CD14-positive monocyte (primary cell): ENCODE results near the gene MRPL14. TPM values are rescaled to one million over a fixed set of nuclear protein-coding genes. Genes with fewer than 3 reads are reported as not detected.
A peak's percentile ranks its signal among the peaks of the same experiment; 100 is the strongest.

Source experiments
- DNase-seq, 3 donors: peaks; one replicate each; pipeline ENCODE4 v3.0.0-alpha.2; 2011 to 2022
- H2AFZ ChIP-seq: 2 replicates; pipeline ENCODE4 v1.6.0; 2012; ENCODE audit warnings: mild to moderate bottlenecking, low read depth, low read length, inconsistent platforms; ENCODE audit not compliant: insufficient read depth, poor library complexity, severe bottlenecking
- H3K27ac ChIP-seq, 2 donors: 1 replicate in 1 of 2; 2 replicates in 1 of 2; pipeline ENCODE4 v1.5.1; 2012 to 2013; ENCODE audit warnings: low read length in 2 of 2, control low read depth in 1 of 2, inconsistent platforms in 1 of 2, low read depth in 1 of 2, mild to moderate bottlenecking in 1 of 2
- H3K27me3 ChIP-seq, 2 donors: one replicate each; pipeline versions ENCODE4 v1.6.0 to v1.6.1; 2011 to 2013; ENCODE audit warnings: low read length in 2 of 2; ENCODE audit not compliant: control insufficient read depth in 2 of 2, insufficient read depth in 2 of 2
- H3K36me3 ChIP-seq, 2 donors: replicated peaks in 1 of 2; 1 replicate in 1 of 2; 2 replicates in 1 of 2; pipeline versions ENCODE4 v1.5.1 to v1.6.1; 2012 to 2013; ENCODE audit warnings: low read length in 2 of 2, control low read depth in 1 of 2, inconsistent platforms in 1 of 2, mild to moderate bottlenecking in 1 of 2; ENCODE audit not compliant: insufficient read depth in 2 of 2, control insufficient read depth in 1 of 2
- H3K4me1 ChIP-seq, 2 donors: 1 replicate in 1 of 2; 2 replicates in 1 of 2; pipeline versions ENCODE4 v1.5.1 to v1.6.1; 2012 to 2013; ENCODE audit warnings: low read length in 2 of 2, control low read depth in 1 of 2, inconsistent platforms in 1 of 2, mild to moderate bottlenecking in 1 of 2, moderate library complexity in 1 of 2; ENCODE audit not compliant: insufficient read depth in 2 of 2, control insufficient read depth in 1 of 2
- H3K4me2 ChIP-seq: replicated peaks from 2 replicates; pipeline ENCODE3; 2012; ENCODE audit warnings: low read length, moderate library complexity, mild to moderate bottlenecking; ENCODE audit not compliant: poor library complexity, severe bottlenecking; ENCODE audit errors: extremely low read depth
- H3K4me3 ChIP-seq, 3 experiments: fragments of 200-600 bp in 1 of 3; sonication (generic) in 1 of 3; replicated peaks in 1 of 3; 1 replicate in 2 of 3; 2 replicates in 1 of 3; pipeline ENCODE4 v1.5.1; 2011 to 2013; ENCODE audit warnings: low read length in 3 of 3, mild to moderate bottlenecking in 3 of 3, control low read depth in 2 of 3, low read depth in 2 of 3, inconsistent platforms in 1 of 3, moderate library complexity in 1 of 3
- H3K79me2 ChIP-seq: 2 replicates; pipeline ENCODE4 v1.6.0; 2012; ENCODE audit warnings: mild to moderate bottlenecking, control low read depth, inconsistent platforms, low read length, moderate library complexity; ENCODE audit not compliant: insufficient read depth
- H3K9ac ChIP-seq: 2 replicates; pipeline ENCODE4 v1.6.0; 2017; ENCODE audit warnings: low read length, mild to moderate bottlenecking; ENCODE audit not compliant: insufficient read depth, poor library complexity, severe bottlenecking
- H3K9me3 ChIP-seq, 2 donors: replicated peaks in 1 of 2; 1 replicate in 1 of 2; 2 replicates in 1 of 2; pipeline versions ENCODE4 v1.5.1 to v1.6.1; 2012 to 2013; ENCODE audit warnings: low read length in 2 of 2, control low read depth in 1 of 2; ENCODE audit not compliant: control insufficient read depth in 1 of 2, insufficient read depth in 1 of 2
- H4K20me1 ChIP-seq: 2 replicates; pipeline ENCODE4 v1.6.0; 2012; ENCODE audit warnings: mild to moderate bottlenecking, low read length, control low read depth, moderate library complexity; ENCODE audit not compliant: insufficient read depth
- H3K27ac Mint-ChIP-seq, 7 donors: one replicate each; pipeline ENCODE4 v1.8.0; 2020; ENCODE audit warnings: mild to moderate bottlenecking in 7 of 7, mixed read lengths in 7 of 7, moderate library complexity in 6 of 7, inconsistent platforms in 2 of 7
- H3K27me3 Mint-ChIP-seq, 3 donors: one replicate each; pipeline ENCODE4 v1.8.0; 2021 to 2022; ENCODE audit warnings: low read depth in 3 of 3, mild to moderate bottlenecking in 3 of 3, mixed read lengths in 3 of 3, moderate library complexity in 3 of 3, inconsistent platforms in 1 of 3
- H3K36me3 Mint-ChIP-seq, 2 donors: one replicate each; pipeline ENCODE4 v1.8.0; 2020; ENCODE audit warnings: mixed read lengths in 2 of 2, inconsistent platforms in 1 of 2, mild to moderate bottlenecking in 1 of 2
- H3K4me1 Mint-ChIP-seq: one replicate; pipeline ENCODE4 v1.8.0; 2020; ENCODE audit warnings: mild to moderate bottlenecking, mixed read lengths
- H3K4me3 Mint-ChIP-seq, 2 donors: one replicate each; pipeline ENCODE4 v1.8.0; 2020; ENCODE audit warnings: mild to moderate bottlenecking in 2 of 2, mixed read lengths in 2 of 2, moderate library complexity in 1 of 2
- H3K9me3 Mint-ChIP-seq, 7 donors: one replicate each; pipeline ENCODE4 v1.8.0; 2020 to 2022; ENCODE audit warnings: mixed read lengths in 7 of 7, mild to moderate bottlenecking in 6 of 7, moderate library complexity in 6 of 7, inconsistent platforms in 2 of 7
- CTCF ChIP-seq: fragments of 200-600 bp; IDR thresholded peaks from one replicate; pipeline ENCODE4 v1.8.0; 2022; ENCODE audit warnings: antibody characterized with exemption, mild to moderate bottlenecking
- WGBS: methylation state at CpG from one replicate; pipeline ENCODE4 v1.1.5; 2013; ENCODE audit warnings: missing lambda C conversion rate; ENCODE audit not compliant: insufficient coverage; 5-methylcytosine and 5-hydroxymethylcytosine counted together
- intact Hi-C, 2 donors: fragments of 100-400 bp; cut with micrococcal nuclease; formaldehyde crosslinking; loops; one replicate each; pipeline versions ENCODE4 v1.15.0 to v1.15.1; 2023
- polyA plus RNA-seq, 3 donors: library from polyadenylated mRNA; depleted of rRNA in 1 of 3; unstranded in 2 of 3; stranded (reverse) in 1 of 3; fragments of 300-500 nt in 2 of 3; fragments of >200 nt in 1 of 3; fragmentation: Illumina TruSeq in 2 of 3; gene quantifications; 1 replicate in 2 of 3; 2 replicates in 1 of 3; pipeline ENCODE4 v1.2.3, GENCODE V29; 2012 to 2021

MRPL14 gene
- polyA plus RNA-seq, 3 donors, result 18.5 to 91.5 (median 78.2) TPM

GRCh38 chr6:44109212-44109611, 18.0 kb downstream of the MRPL14 start:
- Mint-ChIP-seq H3K4me3 (no peak overlapping the region), H3K9me3 (no peaks in the 10 kb centered on the region), H3K4me1 (peaks cover 4% of the 10 kb centered on the region), H3K27me3 (no peaks in the 10 kb centered on the region), H3K36me3 (peaks cover 75 to 91% of the 10 kb centered on the region in 2 donors), H3K27ac (peak overlapping the region in 1 of 7 donors; percentile 16)
- H3K4me1 ChIP-seq, result no peaks in the 10 kb centered on the region
- DNase-seq, result no peak
- H3K79me2 ChIP-seq, result no peaks in the 10 kb centered on the region
- intact Hi-C loops, result no loop called here
- no peak overlapping the region for H3K4me2 ChIP-seq
- TF ChIP-seq CTCF, result no peak
- no peak overlapping the region for H3K4me3 ChIP-seq
- no peaks in the 10 kb centered on the region for H3K27me3 ChIP-seq
- H3K36me3 ChIP-seq, result peaks cover 74 to 93% of the 10 kb centered on the region in 2 donors
- H3K9me3 ChIP-seq, result no peaks in the 10 kb centered on the region
- peaks cover 30% of the 10 kb centered on the region for H4K20me1 ChIP-seq
- H3K9ac ChIP-seq, result no peak overlapping the region
- no peak overlapping the region for H2AFZ ChIP-seq
- 98% methylated on average over 8 of the region's 10 CpGs for WGBS
- H3K27ac ChIP-seq, result no peak overlapping the region

- Mint-ChIP-seq H3K4me3 (no peak overlapping the region), H3K27me3 (no peaks in the 10 kb centered on the region), H3K4me1 (peaks cover 4% of the 10 kb centered on the region), H3K27ac (no peak overlapping the region), H3K36me3 (peaks cover 74 to 91% of the 10 kb centered on the region in 2 donors), H3K9me3 (no peaks in the 10 kb centered on the region)
- no peak for DNase-seq
- H4K20me1 ChIP-seq, result peaks cover 34% of the 10 kb centered on the region
- no peaks in the 10 kb centered on the region for H3K27me3 ChIP-seq
- no peak overlapping the region for H3K27ac ChIP-seq
- H3K36me3 ChIP-seq, result peaks cover 73 to 93% of the 10 kb centered on the region in 2 donors
- H3K79me2 ChIP-seq, result no peaks in the 10 kb centered on the region
- no CpG with 5 or more reads among the region's 1 CpG for WGBS
- no peak overlapping the region for H3K9ac ChIP-seq
- H2AFZ ChIP-seq, result no peak overlapping the region
- no peak overlapping the region for H3K4me2 ChIP-seq
- H3K4me3 ChIP-seq, result no peak overlapping the region
- H3K4me1 ChIP-seq, result no peaks in the 10 kb centered on the region
- no peak for TF ChIP-seq CTCF
- H3K9me3 ChIP-seq, result no peaks in the 10 kb centered on the region
- intact Hi-C loops, result no loop called here
These were observed 18.8 kb downstream of the MRPL14 start for GRCh38 chr6:44108471-44108870.
